Natural killer cell (primary cell): ENCODE data around the gene HIC1. TPM values are rescaled to one million over a fixed set of nuclear protein-coding genes. Genes with fewer than 3 reads are reported as not detected.

Source experiments
- ATAC-seq, 3 donors: fragments of 150-1000 bp in 2 of 3; fragments of 200-7000 bp in 1 of 3; cut with Tn5 transposase; 1 replicate in 1 of 3; 2 replicates in 2 of 3; pipeline ENCODE4 v1.10.0; 2021; ENCODE audit warnings: mild to moderate bottlenecking in 2 of 3, moderate library complexity in 2 of 3
- DNase-seq, 2 donors: peaks; one replicate each; pipeline versions ENCODE4 v3.0.0 to v3.0.0-alpha.2; 2013 to 2021; ENCODE audit warnings: mixed read lengths in 1 of 2
- H3K27ac ChIP-seq: one replicate; pipeline ENCODE4 v1.5.1; 2013; ENCODE audit warnings: mild to moderate bottlenecking, low read length
- H3K27me3 ChIP-seq: one replicate; pipeline ENCODE4 v1.6.1; 2013; ENCODE audit warnings: low read length; ENCODE audit not compliant: control insufficient read depth, insufficient read depth
- H3K36me3 ChIP-seq: one replicate; pipeline ENCODE4 v1.6.1; 2013; ENCODE audit warnings: low read length; ENCODE audit not compliant: control insufficient read depth, insufficient read depth
- H3K4me1 ChIP-seq: one replicate; pipeline ENCODE4 v1.6.1; 2013; ENCODE audit warnings: low read length; ENCODE audit not compliant: control insufficient read depth, insufficient read depth
- H3K4me3 ChIP-seq: one replicate; pipeline ENCODE4 v1.5.1; 2013; ENCODE audit warnings: low read length
- H3K9me3 ChIP-seq: one replicate; pipeline ENCODE4 v1.6.1; 2013; ENCODE audit warnings: low read length; ENCODE audit not compliant: control insufficient read depth, insufficient read depth
- H3K27ac Mint-ChIP-seq, 2 donors: one replicate each; pipeline ENCODE4 v1.8.0; 2022; ENCODE audit warnings: mild to moderate bottlenecking in 2 of 2, mixed read lengths in 2 of 2, moderate library complexity in 1 of 2
- H3K27me3 Mint-ChIP-seq, 2 donors: one replicate each; pipeline ENCODE4 v1.8.0; 2022; ENCODE audit warnings: low read depth in 2 of 2, mixed read lengths in 2 of 2
- H3K36me3 Mint-ChIP-seq: one replicate; pipeline ENCODE4 v1.8.0; 2022; ENCODE audit warnings: mixed read lengths
- H3K4me1 Mint-ChIP-seq, 2 donors: one replicate each; pipeline ENCODE4 v1.8.0; 2022; ENCODE audit warnings: mixed read lengths in 2 of 2
- H3K4me3 Mint-ChIP-seq: one replicate; pipeline ENCODE4 v1.8.0; 2022; ENCODE audit warnings: mild to moderate bottlenecking, moderate library complexity, mixed read lengths
- H3K9me3 Mint-ChIP-seq, 2 donors: one replicate each; pipeline ENCODE4 v1.8.0; 2022; ENCODE audit warnings: mixed read lengths in 2 of 2
- CTCF ChIP-seq: fragments of 200-600 bp; IDR thresholded peaks from one replicate; pipeline ENCODE4 v1.8.0; 2022; ENCODE audit warnings: antibody characterized with exemption
- WGBS: methylation state at CpG from one replicate; pipeline ENCODE4 v1.1.7; 2013; ENCODE audit warnings: missing lambda C conversion rate; ENCODE audit not compliant: insufficient coverage; 5-methylcytosine and 5-hydroxymethylcytosine counted together
- intact Hi-C: fragments of 100-400 bp; cut with micrococcal nuclease; formaldehyde crosslinking; loops from one replicate; pipeline ENCODE4 v1.14.2; 2022
- total RNA-seq, 4 donors: library from RNA; stranded (reverse); fragments of 120-200 nt in 1 of 4; gene quantifications; one replicate each; pipeline versions ENCODE4 v1.2.3 to v1.2.4, GENCODE V29; 2013 to 2022

The HIC1 gene
- total RNA-seq, 3 donors from 2014 or later (not counting 1 experiment from before 2014, with no cell fraction given), result 19.2 to 26.4 (median 20.7) TPM

GRCh38 chr17:2111691-2112090 lies 56.8 kb downstream of the HIC1 start:
- Mint-ChIP-seq H3K4me1 (peaks cover 0 to 5% of the 10 kb centered on the region in 2 donors), H3K27me3 (no peaks in the 10 kb centered on the region), H3K9me3 (no peaks in the 10 kb centered on the region), H3K27ac (no peak overlapping the region), H3K4me3 (no peak overlapping the region), H3K36me3 (no peaks in the 10 kb centered on the region)
- intact Hi-C loops, result no loop called here
- no peak overlapping the region for H3K27ac ChIP-seq
- ATAC-seq (no peak), DNase-seq (no peak)
- no peak overlapping the region for H3K4me3 ChIP-seq
- H3K36me3 ChIP-seq, result peaks cover 2% of the 10 kb centered on the region
- no peak for TF ChIP-seq CTCF
- no peaks in the 10 kb centered on the region for H3K9me3 ChIP-seq
- 95% methylated on average over 5 of the region's 5 CpGs for WGBS
- no peaks in the 10 kb centered on the region for H3K27me3 ChIP-seq
- H3K4me1 ChIP-seq, result no peaks in the 10 kb centered on the region

Other genes with a start within 250 kb of the HIC1 start
- 10 to 100 TPM; 20.3 to 37.8 (median 24.3) TPM for gene SMYD4, start 225.2 kb upstream of the HIC1 start, total RNA-seq
- gene RPA1, start 225.1 kb upstream of the HIC1 start, total RNA-seq, result 100 to 1,000 TPM in 1 of 3 donors, 10 to 100 TPM in 2; 70.9 to 101 (median 98.9) TPM
- gene RTN4RL1, start 29.8 kb upstream of the HIC1 start, total RNA-seq, result under 1 TPM in 2 of 3 donors, not detected in 1; 0.15 to 0.23 TPM
- gene DPH1, start 24.9 kb upstream of the HIC1 start, total RNA-seq, result 10 to 100 TPM; 60.2 to 65.2 (median 63.2) TPM
- gene OVCA2, start 13.1 kb upstream of the HIC1 start, total RNA-seq, result 10 to 100 TPM; 27.9 to 33.8 (median 28.5) TPM
- 10 to 100 TPM; 41.6 to 49.4 (median 48.2) TPM for gene SMG6, start 248.7 kb downstream of the HIC1 start, total RNA-seq
- 10 to 100 TPM in 1 of 3 donors, 1 to 10 TPM in 2; 6.4 to 11.1 (median 7.9) TPM for gene SRR, start 248.8 kb downstream of the HIC1 start, total RNA-seq